ENCODE results near the gene LASP1NB.

LASP1NB gene

GRCh38 chr17:38882870-38883269 lies 42.5 kb upstream of the LASP1NB start:
- H3K36me3 ChIP-seq (ENCODE audit: control insufficient read depth, insufficient read depth, low read length) = no peaks in the 10 kb centered on the region; the same call in 1 of the 2 replicates

GRCh38 chr17:38883592-38884526 lies 41.6 kb upstream of the LASP1NB start:
- intact Hi-C loops (cut with micrococcal nuclease; ENCODE audit: unreplicated experiment) (no loop called here), in situ Hi-C loops (cut with HindIII; ENCODE audit: low pct_unique_long_range_greater_than_20kb, low sequenced_read_pairs) (no loop called here)
- Histone ChIP-seq H3K27ac (ENCODE audit: low read length) (no peak overlapping the region), H3K36me3 (ENCODE audit: control insufficient read depth, insufficient read depth, low read length) (no peaks in the 10 kb centered on the region), H3K9me3 (ENCODE audit: control insufficient read depth, insufficient read depth, low read depth, low read length) (no peaks in the 10 kb centered on the region), H3K4me1 (ENCODE audit: control insufficient read depth, insufficient read depth, low read length) (peaks cover 38% of the 10 kb centered on the region), H3K4me3 (ENCODE audit: low read depth in 2 of 2, low read length in 2 of 2) (no peak overlapping the region), H3K27me3 (ENCODE audit: control insufficient read depth, insufficient read depth, low read length) (no peaks in the 10 kb centered on the region)
- BruUV-seq (replicated peaks) = no TSS peak
- DNase-seq (ENCODE audit: low read depth, low spot score) = no peak
- ATAC-seq = no peak
- ChIA-PET POLR2A (no interaction called here), CTCF (interaction anchor here (0.6 to 0.7 kb wide), 2 partner anchors 40 to 49 kb away, joined by 5 read pairs; no protein-coding TSS in a partner anchor)
- TF ChIP-seq TCF7L2 (IDR thresholded peaks at IDR 0.05; ENCODE audit: low read depth, low read length) (no peak), REST (IDR thresholded peaks at IDR 0.05; ENCODE audit: insufficient read depth in 1 of 2, low read depth in 2 of 2, low read length in 1 of 2) (no peak), POLR2AphosphoS5 (IDR thresholded peaks at IDR 0.05; ENCODE audit: low read depth, low read length) (no peak), SIN3A (IDR thresholded peaks at IDR 0.05; ENCODE audit: borderline replicate concordance, insufficient read depth, low read depth, low read length) (no peak)

More at GRCh38 chr17:38882870-38883269, 42.5 kb upstream of the LASP1NB start:
- ATAC-seq (no peak), DNase-seq (ENCODE audit: low read depth, low spot score) (no peak)
- ChIA-PET POLR2A (no interaction called here), CTCF (no interaction called here)
- Histone ChIP-seq H3K9me3 (ENCODE audit: control insufficient read depth, insufficient read depth, low read depth, low read length) (no peaks in the 10 kb centered on the region), H3K4me1 (ENCODE audit: control insufficient read depth, insufficient read depth, low read length) (peaks cover 45% of the 10 kb centered on the region), H3K4me3 (ENCODE audit: low read depth in 2 of 2, low read length in 2 of 2) (no peak overlapping the region), H3K27me3 (ENCODE audit: control insufficient read depth, insufficient read depth, low read length) (no peaks in the 10 kb centered on the region), H3K27ac (ENCODE audit: low read length) (no peak overlapping the region)
- TF ChIP-seq POLR2AphosphoS5 (IDR thresholded peaks at IDR 0.05; ENCODE audit: low read depth, low read length) (no peak), CTCF (IDR thresholded peaks at IDR 0.05) (no peak), SIN3A (IDR thresholded peaks at IDR 0.05; ENCODE audit: borderline replicate concordance, insufficient read depth, low read depth, low read length) (no peak), REST (IDR thresholded peaks at IDR 0.05; ENCODE audit: insufficient read depth in 1 of 2, low read depth in 2 of 2, low read length in 1 of 2) (no peak), TCF7L2 (IDR thresholded peaks at IDR 0.05; ENCODE audit: low read depth, low read length) (no peak)
- no TSS peak for BruUV-seq (replicated peaks)
- intact Hi-C loops (cut with micrococcal nuclease; ENCODE audit: unreplicated experiment) = no loop called here
- in situ Hi-C loops (cut with HindIII; ENCODE audit: low pct_unique_long_range_greater_than_20kb, low sequenced_read_pairs) = no loop called here

All from Panc1 (cell line).